HG03095 (cell line): ENCODE results near the gene CCNF.
"Not testable (repeated sequence)": the region's sequence is repeated elsewhere in the genome, so short reads cannot be mapped to it uniquely, and the experiment has no call there.

Experiments
- ATAC-seq: cut with Tn5 transposase; IDR thresholded peaks from one replicate; pipeline ENCODE4 v1.9.1; 2021; ENCODE audit warnings: moderate library complexity; ENCODE audit not compliant: unreplicated experiment

Gene CCNF

DNA sequence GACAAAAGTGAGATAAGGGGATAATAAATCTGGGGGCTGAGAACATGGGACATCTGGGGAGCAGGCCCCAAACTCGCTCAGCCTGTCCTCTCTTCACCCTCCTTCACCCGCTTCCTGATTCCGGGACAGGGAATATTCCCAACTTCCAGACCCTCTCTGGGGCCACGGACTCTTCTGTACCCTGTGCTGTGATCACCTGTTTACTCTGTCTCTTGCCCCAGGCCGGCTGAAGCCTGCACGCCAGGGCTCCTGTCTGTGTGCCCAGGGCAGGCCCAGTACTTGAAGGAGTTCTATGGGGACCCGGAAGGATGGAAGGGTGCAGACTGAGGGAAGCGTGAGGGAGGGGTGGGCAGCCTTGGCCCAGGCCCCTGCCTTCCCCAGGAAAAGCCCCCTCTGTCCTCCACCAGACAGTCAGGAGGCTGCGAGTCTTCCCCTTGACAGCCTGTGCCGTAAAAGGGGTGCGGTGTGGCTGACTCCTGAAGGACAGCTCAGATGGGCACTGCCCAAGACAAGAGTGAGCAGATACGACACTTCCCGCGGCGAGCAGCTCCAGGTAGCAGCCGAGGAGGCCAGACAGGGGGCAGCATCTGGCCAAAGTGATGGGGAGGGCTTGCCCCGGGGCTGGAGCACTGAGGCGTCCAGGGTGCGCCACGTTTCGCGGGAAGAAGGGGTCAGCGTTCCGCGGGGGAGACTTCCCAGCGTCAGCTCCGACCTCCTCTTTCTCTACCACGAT lies 1.0 kb upstream of the CCNF start:
- no peak for ATAC-seq

DNA sequence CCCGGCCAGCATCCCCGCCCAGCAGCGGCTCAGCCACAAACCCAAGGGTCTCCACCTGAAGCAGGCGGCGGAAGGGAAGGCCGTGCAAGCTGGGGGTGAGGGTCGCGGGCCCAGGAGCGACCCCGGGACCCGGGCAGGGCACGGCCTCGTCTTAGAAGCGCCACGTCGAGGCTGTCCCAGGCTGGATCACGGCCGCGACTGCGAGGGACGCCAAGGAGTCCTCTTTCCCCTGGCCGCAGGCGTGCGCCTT lies 538 bp upstream of the CCNF start:
- no peak for ATAC-seq

GRCh38 chr16:2429771-2430663 lies 770 bp downstream of the CCNF start:
- no peak for ATAC-seq

GRCh38 chr16:2432286-2432685 lies 3.0 kb downstream of the CCNF start:
- ATAC-seq = no peak

DNA sequence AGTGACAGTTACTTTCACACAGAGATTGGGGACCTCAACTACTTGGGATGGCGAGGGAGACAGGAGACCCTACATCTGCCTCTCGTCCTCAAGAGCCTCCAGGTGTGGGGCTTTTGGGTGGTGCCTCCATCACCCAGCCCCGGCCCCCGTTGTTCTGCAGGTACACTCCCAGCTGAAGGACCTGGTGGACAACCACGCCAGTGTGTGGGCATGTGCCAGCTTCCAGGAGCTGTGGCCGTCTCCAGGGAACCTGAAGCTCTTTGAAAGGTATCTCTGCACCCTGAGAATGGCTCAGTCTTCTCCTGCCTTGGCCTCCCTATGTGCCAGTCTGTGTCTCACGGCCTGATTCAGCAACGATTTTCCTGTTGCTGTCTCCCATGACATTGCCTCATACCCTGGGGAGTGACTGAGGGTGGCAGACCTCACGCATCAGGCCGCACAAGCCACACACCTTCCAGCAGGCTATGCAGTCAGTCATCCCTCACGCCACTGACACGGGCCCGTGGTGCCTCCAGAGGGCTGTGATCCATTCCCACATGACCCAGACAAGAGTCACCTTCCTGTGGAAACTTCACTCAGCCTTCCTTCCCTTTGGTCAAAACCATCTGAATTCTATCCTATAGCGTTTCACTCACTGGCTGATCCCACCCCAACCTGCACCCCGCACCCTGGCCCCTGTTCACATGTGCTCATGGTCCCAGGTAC lies 3.7 kb downstream of the CCNF start:
- ATAC-seq = no peak

DNA sequence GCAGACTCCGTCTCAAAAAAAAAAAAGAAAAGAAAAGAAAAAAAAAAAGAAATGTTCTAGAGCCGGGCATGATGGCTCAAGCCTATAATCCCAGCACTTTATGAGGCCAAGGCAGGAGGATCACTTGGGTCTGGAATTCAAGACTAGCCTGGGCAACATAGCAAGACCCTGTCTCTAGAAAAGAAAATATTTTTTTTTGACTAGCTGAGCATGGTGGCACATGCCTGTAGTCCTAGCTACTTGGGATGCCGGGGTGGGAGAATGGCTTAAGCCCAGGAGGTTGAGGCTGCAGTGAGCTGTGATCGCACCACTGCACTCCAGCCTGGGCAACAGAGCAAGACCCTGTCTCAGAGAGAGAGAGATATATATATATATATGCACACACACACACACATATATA lies 6.0 kb downstream of the CCNF start:
- ATAC-seq = not testable (repeated sequence)

- no peak for ATAC-seq
These were observed 6.9 kb downstream of the CCNF start for GRCh38 chr16:2436110-2436509.

DNA sequence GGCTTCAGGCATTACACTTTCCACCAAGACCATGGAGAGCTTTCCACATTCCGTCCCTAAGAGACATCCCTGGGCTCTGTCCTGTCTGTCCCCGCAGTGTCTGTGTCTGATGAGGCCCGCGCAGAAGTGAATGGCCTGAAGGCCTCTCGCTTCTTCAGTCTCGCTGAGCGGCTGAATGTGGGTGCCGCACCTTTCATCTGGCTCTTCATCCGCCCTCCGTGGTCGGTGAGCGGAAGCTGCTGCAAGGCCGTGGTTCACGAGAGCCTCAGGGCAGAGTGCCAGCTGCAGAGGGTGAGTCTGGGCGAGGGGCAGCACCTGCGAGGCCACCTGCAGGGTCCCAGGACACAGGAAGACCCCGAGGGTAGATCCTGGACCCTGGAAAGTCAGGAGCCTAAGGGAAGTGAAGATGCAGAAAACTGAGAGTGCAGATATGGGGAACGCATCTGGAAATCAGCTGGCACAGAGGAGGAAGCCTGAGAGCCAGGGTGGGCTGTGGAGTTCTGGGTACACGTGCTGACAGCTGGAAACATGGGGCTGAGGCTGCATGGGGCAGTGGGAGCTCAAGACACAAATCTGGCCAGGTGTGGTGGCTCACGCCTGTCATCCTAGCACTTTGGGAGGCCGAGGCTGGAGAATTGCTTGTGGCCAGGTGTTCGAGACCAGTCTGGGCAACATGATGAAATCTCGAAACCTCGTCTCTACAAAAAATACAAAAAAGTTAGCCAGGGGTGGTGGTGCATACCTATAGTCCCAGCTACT lies 8.0 kb downstream of the CCNF start:
- no peak for ATAC-seq

- ATAC-seq = no peak
These were observed 8.9 kb downstream of the CCNF start for GRCh38 chr16:2438121-2438520.

DNA sequence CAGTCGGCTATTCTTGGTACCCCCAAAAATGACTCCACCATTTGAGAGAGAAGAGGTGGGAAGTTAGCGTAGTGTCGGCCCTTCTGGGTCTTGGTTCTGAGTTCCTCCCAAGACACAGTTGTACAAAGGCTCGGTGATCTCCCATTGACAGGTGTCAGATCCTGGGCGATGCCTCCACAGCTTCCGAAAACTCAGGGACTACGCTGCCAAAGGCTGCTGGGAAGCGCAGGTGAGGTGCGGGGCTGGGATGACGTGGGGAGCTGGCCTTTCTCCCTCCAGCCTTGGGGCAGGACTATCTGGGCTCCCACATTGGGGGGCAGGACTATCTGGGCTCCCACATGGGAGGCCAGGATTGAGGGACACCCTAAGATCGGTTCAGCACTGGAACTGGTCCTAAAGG lies 10.4 kb downstream of the CCNF start:
- ATAC-seq = no peak

DNA sequence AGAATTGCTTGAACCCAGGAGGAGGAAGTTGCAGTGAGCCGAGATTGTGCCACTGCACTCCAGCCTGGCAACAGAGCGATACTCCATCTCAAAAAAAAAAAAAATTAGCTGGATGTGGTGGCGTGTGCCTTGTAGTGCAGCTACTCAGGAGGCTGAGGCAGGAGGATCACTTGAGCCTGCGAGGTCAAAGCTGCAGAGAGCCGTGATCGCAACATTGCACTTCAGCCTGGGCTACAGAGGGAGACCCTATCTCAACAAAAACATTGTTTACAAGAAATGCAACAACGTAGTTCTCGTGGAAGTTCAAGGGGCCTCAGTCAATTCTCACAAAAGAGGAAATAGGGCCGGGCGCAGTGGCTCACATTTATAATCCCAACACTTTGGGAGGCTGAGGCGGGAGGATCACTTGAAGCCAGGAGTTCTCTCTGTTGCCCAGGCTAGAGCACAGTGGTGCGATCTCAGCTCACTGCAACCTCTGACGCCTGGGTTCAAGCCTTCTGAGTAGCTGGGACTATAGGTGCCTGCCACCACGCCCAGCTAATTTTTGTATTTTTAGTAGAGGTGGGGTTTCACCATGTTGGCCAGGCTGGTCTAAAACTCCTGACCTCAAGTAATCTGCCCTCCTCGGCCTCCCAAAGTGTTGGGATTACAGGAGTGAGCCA lies 12.0 kb downstream of the CCNF start:
- not testable (repeated sequence) for ATAC-seq

DNA sequence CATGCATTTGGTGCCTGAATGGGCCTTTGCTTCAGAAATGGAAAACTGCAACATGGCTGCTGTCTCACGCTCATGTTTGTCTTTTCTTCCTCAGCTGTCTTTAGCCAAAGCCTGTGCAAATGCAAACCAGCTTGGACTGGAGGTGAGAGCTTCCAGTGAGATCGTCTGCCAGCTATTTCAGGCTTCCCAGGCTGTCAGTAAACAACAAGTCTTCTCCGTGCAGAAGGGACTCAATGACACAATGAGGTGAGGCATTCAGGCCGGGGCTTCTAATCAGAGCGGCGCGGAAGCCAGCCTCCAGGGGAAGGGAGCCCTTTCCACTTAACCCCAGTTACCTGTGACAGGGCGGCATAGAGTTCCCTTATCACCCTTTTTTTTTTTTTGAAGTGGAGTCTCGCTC lies 14.3 kb downstream of the CCNF start:
- no peak for ATAC-seq

GRCh38 chr16:2447920-2448583 lies 18.8 kb downstream of the CCNF start:
- ATAC-seq = no peak

DNA sequence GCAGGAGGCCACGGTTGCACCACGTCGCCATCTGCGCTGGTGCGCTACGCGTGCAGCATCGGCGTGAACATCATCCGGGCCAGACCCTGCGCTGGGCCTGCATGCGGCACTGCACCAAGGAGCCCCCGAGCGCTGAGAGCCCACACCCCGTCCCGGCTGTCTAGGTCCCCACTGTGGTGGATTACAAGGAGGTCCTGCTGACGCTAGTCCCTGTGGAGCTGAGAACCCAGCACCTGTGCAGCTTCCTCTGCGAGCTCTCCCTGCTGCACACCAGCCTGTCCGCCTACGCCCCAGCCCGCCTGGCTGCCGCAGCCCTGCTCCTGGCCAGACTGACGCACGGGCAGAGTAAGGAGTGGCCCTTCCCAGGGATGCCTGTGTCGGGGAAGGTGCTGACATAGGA lies 19.9 kb downstream of the CCNF start:
- no peak for ATAC-seq

DNA sequence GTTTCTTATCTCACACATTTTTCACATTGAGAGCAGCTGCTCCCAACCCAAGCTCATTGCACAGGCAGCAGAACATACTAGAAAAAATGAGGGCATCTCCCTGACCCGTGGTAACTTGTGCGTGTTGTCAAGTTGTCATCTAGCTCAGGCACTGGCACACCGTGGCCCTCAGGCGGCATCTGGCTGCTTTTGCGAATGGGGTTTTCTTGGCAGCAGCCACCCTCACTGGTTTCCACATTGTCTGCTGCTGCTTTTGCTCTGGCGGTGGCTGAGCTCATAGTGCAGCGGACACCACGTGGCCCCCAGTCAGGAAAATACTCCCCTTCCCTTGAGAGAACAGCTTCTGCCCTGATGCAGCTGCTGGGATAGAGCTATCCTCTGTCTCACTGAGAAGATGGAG lies 21.3 kb downstream of the CCNF start:
- no peak for ATAC-seq

GRCh38 chr16:2450975-2451381 lies 21.7 kb downstream of the CCNF start:
- ATAC-seq = no peak

DNA sequence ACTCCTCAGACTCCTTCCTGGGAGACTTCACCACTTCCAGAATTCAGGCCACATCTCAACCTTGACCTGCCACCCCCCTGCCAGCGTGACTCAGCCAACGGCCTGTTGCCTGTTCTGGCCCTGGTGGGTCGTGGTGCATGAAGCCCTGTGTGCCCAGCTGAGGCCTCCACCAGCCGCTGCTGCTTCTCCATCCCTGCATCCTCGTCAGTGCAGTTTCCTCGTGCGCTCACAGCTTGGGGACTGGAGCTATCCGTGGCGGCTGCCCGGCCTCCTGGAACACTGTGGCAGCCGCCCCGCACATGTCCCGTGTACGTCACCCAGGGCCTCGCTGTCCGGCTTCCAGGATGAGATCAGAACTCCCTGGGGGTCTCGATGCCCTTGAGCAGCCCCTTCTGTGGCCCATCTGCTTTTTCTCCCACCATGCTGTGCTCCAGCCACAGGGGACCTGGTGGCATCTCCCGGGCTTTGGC lies 22.6 kb downstream of the CCNF start:
- ATAC-seq = no peak

GRCh38 chr16:2452650-2453049 lies 23.4 kb downstream of the CCNF start:
- ATAC-seq = no peak

DNA sequence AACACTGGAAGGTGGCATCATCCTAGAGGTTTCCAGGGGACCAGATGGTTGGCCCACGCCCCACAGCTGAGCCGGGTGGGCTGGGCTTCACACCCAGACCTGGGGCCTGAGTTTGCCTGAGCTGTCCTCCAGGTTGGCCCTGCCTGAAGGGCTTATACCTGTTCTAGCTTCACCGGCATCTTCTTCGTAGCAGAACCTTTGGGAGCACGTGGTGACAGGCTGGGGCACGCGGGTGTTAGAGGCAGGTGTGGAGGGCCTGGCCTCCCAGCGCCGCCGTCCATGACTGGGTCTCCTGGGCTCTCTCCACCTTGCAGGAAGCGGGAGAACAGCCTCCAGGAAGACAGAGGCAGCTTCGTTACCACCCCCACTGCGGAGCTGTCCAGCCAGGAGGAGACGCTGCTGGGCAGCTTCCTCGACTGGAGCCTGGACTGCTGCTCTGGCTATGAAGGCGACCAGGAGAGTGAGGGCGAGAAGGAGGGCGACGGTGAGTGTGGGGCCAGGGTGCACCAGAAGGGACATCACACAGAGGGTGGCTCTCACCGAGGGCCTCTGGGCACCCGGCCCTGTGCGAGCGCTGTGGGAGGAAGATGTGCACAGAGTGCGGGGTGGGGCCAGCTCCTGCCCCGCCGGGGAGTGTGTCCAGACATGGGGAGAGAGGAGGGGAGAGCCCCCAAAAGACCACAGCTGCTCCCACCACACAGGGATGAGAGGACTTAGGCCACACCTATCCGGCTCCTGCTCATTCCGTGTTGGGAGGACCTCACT lies 26.0 kb downstream of the CCNF start:
- no peak for ATAC-seq
